BLaER1 treated with 17β-estradiol and CSF1 and Interleukin-3, amounts not matched to agents 10 nM and 100 nM (cell line): ENCODE data around the gene CD109.
"Not testable (repeated sequence)": the region's sequence is repeated elsewhere in the genome, so short reads cannot be mapped to it uniquely, and the experiment has no call there.

Source experiments
- H3K27ac ChIP-seq, 11 experiments: shearing (Covaris generic); formaldehyde crosslinking; 2 replicates each; pipeline ENCODE4 v1.8.1; 2022
- H3K27me3 ChIP-seq, 11 experiments: shearing (Covaris generic); formaldehyde crosslinking; 2 replicates each; pipeline ENCODE4 v1.8.1; 2022
- H3K36me3 ChIP-seq, 11 experiments: shearing (Covaris generic); formaldehyde crosslinking; 2 replicates each; pipeline ENCODE4 v1.8.1; 2022
- H3K4me1 ChIP-seq, 10 experiments: shearing (Covaris generic); formaldehyde crosslinking; 2 replicates each; pipeline ENCODE4 v1.8.1; 2022
- H3K4me2 ChIP-seq, 11 experiments: shearing (Covaris generic); formaldehyde crosslinking; 2 replicates each; pipeline ENCODE4 v1.8.1; 2022
- H3K4me3 ChIP-seq, 10 experiments: shearing (Covaris generic); formaldehyde crosslinking; 2 replicates each; pipeline ENCODE4 v1.8.1; 2022
- H3K9ac ChIP-seq, 11 experiments: shearing (Covaris generic); formaldehyde crosslinking; 2 replicates each; pipeline ENCODE4 v1.8.1; 2022
- H3K9me3 ChIP-seq, 11 experiments: shearing (Covaris generic); formaldehyde crosslinking; replicated peaks in 1 of 11; 2 replicates each; pipeline ENCODE4 v1.8.1; 2022
- H4K20me1 ChIP-seq, 11 experiments: shearing (Covaris generic); formaldehyde crosslinking; 2 replicates each; pipeline ENCODE4 v1.8.1; 2022
- Cebpa-rat ChIP-seq, 11 experiments: shearing (Covaris generic); IDR thresholded peaks; 2 replicates each; pipeline ENCODE4 v1.8.1; 2022

The CD109 gene

DNA sequence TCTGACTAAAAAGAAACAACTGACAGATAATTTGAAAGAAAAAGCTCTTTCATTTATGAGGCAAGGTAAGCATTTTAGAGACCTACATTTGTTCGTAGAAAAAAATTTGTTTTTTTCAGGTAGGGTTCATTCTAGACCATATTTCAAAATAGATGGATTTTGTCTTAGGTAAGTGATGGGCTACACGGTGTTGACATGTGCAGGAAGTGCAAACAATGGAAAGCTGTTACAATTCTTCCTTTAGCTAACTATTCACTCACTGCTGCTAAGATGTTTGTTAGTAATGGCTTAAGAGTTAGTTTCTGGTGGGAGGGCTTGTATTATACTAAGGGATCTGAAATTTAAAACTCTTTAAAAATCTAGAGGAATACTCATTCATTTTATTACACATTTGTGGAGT lies 96.7 kb downstream of the CD109 start:
- Histone ChIP-seq H3K36me3 (no peaks in the 10 kb centered on the region), H3K9ac (no peak overlapping the region), H3K4me1 (peaks cover 0 to 8% (median 0%) of the 10 kb centered on the region in 10 experiments; a peak in 2 of 20 replicates), H3K27me3 (no peaks in the 10 kb centered on the region), H3K4me2 (no peak overlapping the region), H4K20me1 (no peaks in the 10 kb centered on the region), H3K27ac (no peak overlapping the region), H3K9me3 (no peaks in the 10 kb centered on the region), H3K4me3 (no peak overlapping the region)
- no peak for TF ChIP-seq Cebpa-rat (IDR thresholded peaks at IDR 0.05)

DNA sequence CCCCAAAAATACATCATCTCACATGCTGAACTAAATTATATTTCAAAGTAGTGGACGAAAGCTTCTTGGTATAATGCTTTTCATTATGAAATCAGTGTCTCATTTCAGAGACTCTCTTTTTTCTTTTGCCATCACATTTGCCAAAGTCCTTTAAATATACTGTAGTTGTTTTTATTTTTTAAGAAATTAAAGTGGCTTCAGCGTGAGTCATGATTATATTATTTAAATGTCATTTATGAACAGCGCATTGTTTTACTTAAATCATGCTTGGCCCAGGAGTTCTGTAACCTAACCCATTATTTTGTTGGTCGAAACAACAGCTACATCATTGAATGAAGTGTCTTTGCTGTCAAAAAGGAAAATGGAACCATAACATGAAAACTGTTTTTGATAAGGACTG lies 100.9 kb downstream of the CD109 start:
- no peaks in the 10 kb centered on the region for H3K36me3 ChIP-seq
- no peak overlapping the region for H3K4me2 ChIP-seq
- no peaks in the 10 kb centered on the region for H3K27me3 ChIP-seq
- no peaks in the 10 kb centered on the region for H3K4me1 ChIP-seq
- H3K9me3 ChIP-seq: no peaks in the 10 kb centered on the region
- TF ChIP-seq Cebpa-rat (IDR thresholded peaks at IDR 0.05): no peak
- H4K20me1 ChIP-seq: no peaks in the 10 kb centered on the region
- no peak overlapping the region for H3K27ac ChIP-seq
- H3K9ac ChIP-seq: no peak overlapping the region
- H3K4me3 ChIP-seq: no peak overlapping the region

DNA sequence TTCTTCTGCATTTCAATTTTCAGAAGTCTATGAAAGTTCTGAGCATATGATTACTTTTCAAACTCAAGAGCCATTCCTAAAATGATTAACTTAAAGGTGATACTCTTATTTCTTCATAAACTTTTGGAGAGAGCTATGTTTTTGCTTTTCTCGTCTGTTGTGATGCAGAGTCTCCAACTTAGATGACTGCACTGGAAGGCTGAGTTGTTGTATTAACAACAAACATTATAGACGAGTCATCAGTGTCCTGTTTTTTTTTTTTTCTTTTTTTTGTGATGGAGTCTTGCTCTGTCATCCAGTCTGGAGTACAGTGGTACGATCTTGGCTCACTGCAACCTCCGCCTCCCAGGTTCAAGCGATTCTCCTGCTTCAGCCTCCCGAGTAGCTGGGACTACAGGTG lies 101.9 kb downstream of the CD109 start:
- no peak overlapping the region for H3K27ac ChIP-seq
- H3K4me3 ChIP-seq: no peak overlapping the region
- no peak for TF ChIP-seq Cebpa-rat (IDR thresholded peaks at IDR 0.05)
- H3K9me3 ChIP-seq: no peaks in the 10 kb centered on the region
- no peaks in the 10 kb centered on the region for H3K27me3 ChIP-seq
- H3K4me1 ChIP-seq: no peaks in the 10 kb centered on the region
- no peak overlapping the region for H3K4me2 ChIP-seq
- no peak overlapping the region for H3K9ac ChIP-seq
- no peaks in the 10 kb centered on the region for H4K20me1 ChIP-seq
- H3K36me3 ChIP-seq: no peaks in the 10 kb centered on the region

DNA sequence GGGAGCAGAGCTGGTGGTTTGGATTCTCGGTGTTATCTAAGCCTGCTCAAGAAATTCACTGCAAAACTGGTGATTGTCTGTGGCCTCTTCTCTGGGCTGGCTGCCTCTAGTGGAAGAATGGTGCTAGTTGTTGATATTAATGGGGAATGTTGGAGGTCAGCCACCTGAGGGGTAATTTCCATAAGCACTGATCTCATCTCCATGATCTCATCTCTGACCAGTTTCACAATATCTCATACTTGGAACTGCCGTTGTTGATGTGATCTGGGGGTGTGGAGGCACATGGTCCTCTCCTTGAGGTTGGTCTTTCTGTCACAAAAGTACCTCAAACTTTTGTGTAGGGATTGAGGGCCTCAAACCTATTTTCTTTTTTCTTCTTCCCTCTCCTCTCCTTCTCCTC lies 102.6 kb downstream of the CD109 start:
- H4K20me1 ChIP-seq: no peaks in the 10 kb centered on the region
- H3K4me2 ChIP-seq: no peak overlapping the region
- H3K27ac ChIP-seq: no peak overlapping the region
- H3K9ac ChIP-seq: no peak overlapping the region
- no peaks in the 10 kb centered on the region for H3K27me3 ChIP-seq
- no peaks in the 10 kb centered on the region for H3K36me3 ChIP-seq
- H3K4me1 ChIP-seq: no peaks in the 10 kb centered on the region
- H3K9me3 ChIP-seq: no peaks in the 10 kb centered on the region
- H3K4me3 ChIP-seq: no peak overlapping the region
- TF ChIP-seq Cebpa-rat (IDR thresholded peaks at IDR 0.05): no peak

DNA sequence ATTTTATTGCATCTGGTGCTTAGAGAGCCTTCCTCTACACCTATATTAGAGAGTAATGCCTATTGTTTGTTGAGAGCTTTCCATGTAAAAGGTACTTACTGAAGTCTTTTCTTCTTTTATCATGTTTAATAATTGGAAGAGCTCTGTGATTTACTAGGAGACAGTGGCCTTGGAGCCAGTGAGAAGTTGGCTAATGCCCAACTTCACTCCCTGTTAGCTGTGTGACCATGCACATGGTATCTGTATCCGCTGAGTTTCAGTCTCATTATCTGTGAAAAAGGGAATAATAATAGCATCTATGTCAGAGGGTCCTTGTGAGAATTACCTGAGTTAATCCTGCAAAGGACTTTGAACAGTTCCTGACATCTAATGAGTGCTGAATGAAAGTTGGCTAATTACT lies 105.0 kb downstream of the CD109 start:
- H3K36me3 ChIP-seq: no peaks in the 10 kb centered on the region
- no peak for TF ChIP-seq Cebpa-rat (IDR thresholded peaks at IDR 0.05)
- H3K4me3 ChIP-seq: no peak overlapping the region
- no peaks in the 10 kb centered on the region for H3K4me1 ChIP-seq
- H3K27ac ChIP-seq: no peak overlapping the region
- no peak overlapping the region for H3K9ac ChIP-seq
- no peaks in the 10 kb centered on the region for H4K20me1 ChIP-seq
- no peaks in the 10 kb centered on the region for H3K27me3 ChIP-seq
- no peaks in the 10 kb centered on the region for H3K9me3 ChIP-seq
- no peak overlapping the region for H3K4me2 ChIP-seq

DNA sequence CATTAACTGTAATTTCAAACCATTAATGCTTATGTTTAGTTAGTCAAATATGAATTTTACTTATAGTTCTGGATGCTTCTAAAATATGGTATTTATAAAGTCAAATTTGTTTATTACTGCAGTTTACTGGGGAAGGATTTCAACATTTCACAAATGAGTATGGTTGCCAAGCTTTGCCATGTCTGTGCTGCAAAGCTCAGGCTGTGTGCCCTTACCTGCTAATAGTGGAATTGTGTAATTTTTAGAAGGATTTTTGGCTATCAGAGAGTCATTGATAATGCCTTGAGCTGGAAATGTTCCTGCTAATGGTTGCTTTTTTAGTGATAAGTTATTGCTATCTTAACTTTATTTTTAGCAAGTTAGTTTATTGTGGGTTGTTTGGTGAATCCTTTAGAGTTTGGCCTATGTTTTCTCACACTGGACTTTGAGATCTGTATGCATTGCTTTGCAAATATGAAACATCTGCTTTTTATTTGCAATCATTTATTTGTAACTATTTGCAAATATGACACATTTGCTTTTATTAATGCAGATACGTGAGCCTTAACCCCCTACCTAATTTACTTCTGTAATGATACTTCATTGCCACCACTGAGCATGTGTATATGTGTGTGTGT lies 105.8 kb downstream of the CD109 start:
- H4K20me1 ChIP-seq: no peaks in the 10 kb centered on the region

DNA sequence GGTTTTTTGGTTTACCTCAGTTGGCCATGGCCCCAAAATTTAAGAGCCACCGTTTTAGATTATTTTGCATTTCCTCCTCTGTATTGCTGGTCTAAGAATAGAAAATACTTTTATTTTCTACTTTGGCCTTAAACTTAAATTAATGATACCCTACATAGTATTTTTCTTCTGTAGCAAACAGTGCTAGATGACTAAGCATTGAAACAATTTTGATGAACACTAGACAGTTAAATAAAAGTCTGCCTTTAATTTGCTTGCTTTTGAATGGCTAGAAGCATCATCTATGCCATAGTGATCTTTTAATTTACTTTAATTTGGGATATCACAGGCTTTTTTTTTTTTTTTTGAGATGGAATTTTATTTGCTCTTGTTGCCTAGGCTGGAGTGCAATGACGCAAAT lies 106.4 kb downstream of the CD109 start:
- H3K27me3 ChIP-seq: no peaks in the 10 kb centered on the region
- H3K36me3 ChIP-seq: no peaks in the 10 kb centered on the region
- H3K4me2 ChIP-seq: no peak overlapping the region
- H3K4me1 ChIP-seq: no peaks in the 10 kb centered on the region
- no peak overlapping the region for H3K27ac ChIP-seq
- H3K9me3 ChIP-seq: no peaks in the 10 kb centered on the region
- H3K4me3 ChIP-seq: no peak overlapping the region
- no peak for TF ChIP-seq Cebpa-rat (IDR thresholded peaks at IDR 0.05)
- H4K20me1 ChIP-seq: no peaks in the 10 kb centered on the region
- no peak overlapping the region for H3K9ac ChIP-seq

More for the DNA sequence above, 105.8 kb downstream of the CD109 start:
- no peaks in the 10 kb centered on the region for H3K27me3 ChIP-seq
- no peak for TF ChIP-seq Cebpa-rat (IDR thresholded peaks at IDR 0.05)
- no peak overlapping the region for H3K4me3 ChIP-seq
- no peaks in the 10 kb centered on the region for H3K9me3 ChIP-seq
- no peaks in the 10 kb centered on the region for H3K36me3 ChIP-seq
- no peaks in the 10 kb centered on the region for H3K4me1 ChIP-seq
- no peak overlapping the region for H3K4me2 ChIP-seq
- no peak overlapping the region for H3K27ac ChIP-seq
- H3K9ac ChIP-seq: no peak overlapping the region

DNA sequence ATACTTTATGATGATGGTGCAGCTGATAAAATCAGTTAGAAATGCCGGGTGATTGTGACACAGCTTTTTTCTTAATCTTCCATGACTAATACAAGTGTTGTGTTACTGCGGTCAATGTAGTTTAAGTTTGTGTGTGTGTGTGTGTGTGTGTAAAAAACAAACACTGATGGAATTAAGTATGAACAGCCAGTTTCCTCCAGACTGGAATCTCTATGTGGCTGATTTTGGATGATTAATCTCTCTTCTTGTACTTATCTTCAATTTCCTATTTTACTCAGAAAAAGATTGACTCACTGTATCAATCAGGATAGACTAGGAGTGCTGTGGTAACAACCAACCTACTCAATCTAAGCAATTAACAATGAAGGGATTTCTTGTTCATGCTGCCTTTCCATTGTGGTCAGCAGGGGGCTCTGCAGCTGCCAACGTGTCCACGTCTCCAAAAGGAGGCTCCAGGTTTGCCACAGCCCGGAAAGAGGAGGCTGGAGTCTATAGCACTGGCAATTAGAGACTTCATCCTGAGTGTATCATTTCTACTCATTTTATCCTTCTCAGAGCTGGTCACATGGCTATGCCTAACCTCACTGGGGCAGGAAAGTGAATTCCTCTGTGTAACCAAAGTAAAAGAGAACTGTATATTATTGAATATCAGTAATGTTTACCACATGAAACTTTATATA lies 107.7 kb downstream of the CD109 start:
- H3K36me3 ChIP-seq: no peaks in the 10 kb centered on the region
- no peak overlapping the region for H3K27ac ChIP-seq

DNA sequence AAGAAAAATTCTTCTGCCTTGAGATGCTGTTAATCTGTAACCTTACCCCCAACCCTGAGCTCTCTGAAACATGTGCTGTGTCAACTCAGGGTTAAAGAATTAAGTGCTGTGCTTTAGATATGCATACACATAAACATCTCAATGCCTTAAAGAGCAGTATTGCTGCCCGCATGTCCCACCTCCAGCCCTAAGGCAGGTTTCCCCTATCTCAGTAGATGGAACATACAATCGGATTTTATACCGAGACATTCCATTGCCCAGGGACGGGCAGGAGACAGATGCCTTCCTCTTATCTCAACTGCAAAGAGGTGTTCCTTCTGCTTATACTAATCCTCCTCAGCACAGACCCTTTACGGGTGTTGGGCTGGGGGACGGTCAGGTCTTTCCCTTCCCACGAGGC lies 109.2 kb downstream of the CD109 start:
- H3K4me2 ChIP-seq, H3K36me3 ChIP-seq, H3K4me1 ChIP-seq, H3K27ac ChIP-seq, H3K4me3 ChIP-seq, H3K9me3 ChIP-seq, H3K27me3 ChIP-seq, H3K9ac ChIP-seq, H4K20me1 ChIP-seq: not testable (repeated sequence)

More for the DNA sequence above, 107.7 kb downstream of the CD109 start:
- no peaks in the 10 kb centered on the region for H3K9me3 ChIP-seq
- H3K9ac ChIP-seq: no peak overlapping the region
- TF ChIP-seq Cebpa-rat (IDR thresholded peaks at IDR 0.05): no peak
- no peak overlapping the region for H3K4me3 ChIP-seq
- H3K4me1 ChIP-seq: no peaks in the 10 kb centered on the region
- no peak overlapping the region for H3K4me2 ChIP-seq
- H3K27me3 ChIP-seq: no peaks in the 10 kb centered on the region
- H4K20me1 ChIP-seq: no peaks in the 10 kb centered on the region

DNA sequence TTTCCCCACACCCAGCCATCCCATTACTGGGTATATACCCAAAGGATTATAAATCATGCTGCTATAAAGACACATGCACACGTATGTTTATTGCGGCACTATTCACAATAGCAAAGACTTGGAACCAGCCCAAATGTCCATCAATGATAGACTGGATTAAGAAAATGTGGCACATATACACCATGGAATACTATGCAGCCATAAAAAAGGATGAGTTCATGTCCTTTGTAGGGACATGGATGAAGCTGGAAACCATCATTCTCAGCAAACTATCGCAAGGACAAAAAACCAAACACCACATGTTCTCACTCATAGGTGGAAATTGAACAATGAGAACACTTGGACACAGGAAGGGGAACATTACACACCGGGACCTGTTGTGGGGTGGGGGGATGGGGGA lies 110.0 kb downstream of the CD109 start:
- not testable (repeated sequence) for H3K9ac ChIP-seq, H3K4me1 ChIP-seq, H3K4me2 ChIP-seq, H3K9me3 ChIP-seq, H3K27me3 ChIP-seq, H4K20me1 ChIP-seq, H3K4me3 ChIP-seq, H3K27ac ChIP-seq, H3K36me3 ChIP-seq
